Upper lobe of left lung (tissue), 6 donors: Measurements from ENCODE around the gene AGXT. TPM values are rescaled to one million over a fixed set of nuclear protein-coding genes. Genes with fewer than 3 reads are reported as not detected.

Experiments used
- ATAC-seq, 2 donors: fragments of 200-7000 bp; cut with Tn5 transposase; one replicate each; pipeline ENCODE4 v1.9.1; 2022; ENCODE audit warnings: mild to moderate bottlenecking in 2 of 2, moderate library complexity in 2 of 2; ENCODE audit not compliant: low FRiP score in 2 of 2
- DNase-seq, 2 donors: peaks; one replicate each; pipeline ENCODE4 v3.0.0-alpha.2; 2019 to 2020
- H3K27ac ChIP-seq, 4 donors: fragments of 200-600 bp; sonication (generic); one replicate each; pipeline ENCODE4 v1.5.1; 2016 to 2019
- H3K27me3 ChIP-seq, 4 donors: fragments of 200-600 bp; sonication (generic); one replicate each; pipeline ENCODE4 v1.5.1; 2017 to 2019
- H3K36me3 ChIP-seq, 4 donors: fragments of 200-600 bp; sonication (generic); one replicate each; pipeline ENCODE4 v1.5.1; 2016 to 2019
- H3K4me1 ChIP-seq, 4 donors: fragments of 200-600 bp; sonication (generic); one replicate each; pipeline ENCODE4 v1.5.1; 2018 to 2019
- H3K4me3 ChIP-seq, 4 donors: fragments of 200-600 bp; sonication (generic); one replicate each; pipeline ENCODE4 v1.5.1; 2017 to 2019; ENCODE audit warnings: mild to moderate bottlenecking in 2 of 4, moderate library complexity in 1 of 4
- H3K9me3 ChIP-seq, 4 donors: fragments of 200-600 bp; sonication (generic); one replicate each; pipeline ENCODE4 v1.5.1; 2018 to 2019
- EP300 ChIP-seq, 4 donors: sonication (generic); formaldehyde crosslinking; IDR thresholded peaks; one replicate each; pipeline ENCODE4 v1.5.1; 2017; ENCODE audit warnings: antibody characterized with exemption in 4 of 4, control low read depth in 2 of 4
- POLR2A ChIP-seq, 4 donors: fragments of 450-650 bp; IDR thresholded peaks; one replicate each; pipeline ENCODE4 v1.5.1; 2016 to 2017; ENCODE audit warnings: antibody characterized with exemption in 4 of 4, mild to moderate bottlenecking in 2 of 4
- POLR2AphosphoS5 ChIP-seq, 2 donors: sonication (generic); formaldehyde crosslinking; IDR thresholded peaks; one replicate each; pipeline ENCODE4 v1.5.1; 2017; ENCODE audit warnings: antibody characterized with exemption in 2 of 2
- WGBS, 2 donors: methylation state at CpG; one replicate each; pipeline ENCODE4 v1.1.5; 2017 to 2018; 5-methylcytosine and 5-hydroxymethylcytosine counted together
- total RNA-seq, 6 donors: library from RNA; depleted of rRNA in 4 of 6; stranded (reverse); fragments of >200 nt in 4 of 6; gene quantifications; one replicate each; pipeline versions ENCODE4 v1.1.0 to v1.2.1, GENCODE V29; 2016 to 2021
- TF ChIP-seq, protein P1 (sequence below), 6 experiments: fragments of 450-650 bp in 4 of 6; fragments of 200-600 bp in 2 of 6; sonication (generic) in 2 of 6; IDR thresholded peaks; one replicate each; pipeline ENCODE4 v1.5.1; 2016 to 2019; ENCODE audit warnings: antibody characterized with exemption in 6 of 6
- donor health status: DM: no; HTN: no; CAD: no; lungs with moderate emphysema.
- donor health status: DM: no; HTN: yes; CAD: no; lungs with severe emphysema.

AGXT gene
- total RNA-seq, 6 donors from 2014 or later, result 0.30 to 0.46 (median 0.44) TPM; not detected in 3

DNA sequence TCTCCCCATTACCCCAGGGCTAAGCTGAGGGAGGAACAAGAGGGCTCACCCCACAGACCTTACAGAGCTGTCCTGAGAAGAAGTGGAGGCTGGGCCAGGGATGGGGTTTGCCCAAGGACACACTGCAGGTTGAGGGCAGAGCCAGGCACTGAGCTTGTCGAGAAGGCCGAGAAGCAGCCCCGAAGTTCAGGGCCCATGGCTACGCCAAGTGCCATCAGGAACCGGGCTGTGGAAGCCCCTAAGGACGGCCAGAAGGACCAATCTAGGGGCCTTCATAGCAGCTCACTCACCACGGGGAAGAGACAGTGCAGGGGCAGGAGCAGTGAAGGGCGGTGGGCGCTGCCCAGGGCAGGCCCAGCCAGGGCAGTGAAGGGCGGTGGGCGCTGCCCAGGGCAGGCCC, 18.6 kb upstream of the AGXT start:
- H3K27me3 ChIP-seq, result no peaks in the 10 kb centered on the region
- H3K4me3 ChIP-seq, result no peak overlapping the region
- no peak overlapping the region for H3K27ac ChIP-seq
- DNase-seq (peak in 1 of 2 donors; percentile 38), ATAC-seq (peak in 1 of 2 donors; percentile 7)
- H3K4me1 ChIP-seq, result peaks cover 0 to 5% (median 0%) of the 10 kb centered on the region in 4 donors
- no peaks in the 10 kb centered on the region for H3K36me3 ChIP-seq
- WGBS, 2 donors, result 87% methylated on average over 11 of the region's 11 CpGs
- TF ChIP-seq POLR2A (IDR thresholded peaks at IDR 0.05) (no peak), POLR2AphosphoS5 (IDR thresholded peaks at IDR 0.05) (no peak), EP300 (IDR thresholded peaks at IDR 0.05) (no peak)
- TF ChIP-seq, protein P1, sequence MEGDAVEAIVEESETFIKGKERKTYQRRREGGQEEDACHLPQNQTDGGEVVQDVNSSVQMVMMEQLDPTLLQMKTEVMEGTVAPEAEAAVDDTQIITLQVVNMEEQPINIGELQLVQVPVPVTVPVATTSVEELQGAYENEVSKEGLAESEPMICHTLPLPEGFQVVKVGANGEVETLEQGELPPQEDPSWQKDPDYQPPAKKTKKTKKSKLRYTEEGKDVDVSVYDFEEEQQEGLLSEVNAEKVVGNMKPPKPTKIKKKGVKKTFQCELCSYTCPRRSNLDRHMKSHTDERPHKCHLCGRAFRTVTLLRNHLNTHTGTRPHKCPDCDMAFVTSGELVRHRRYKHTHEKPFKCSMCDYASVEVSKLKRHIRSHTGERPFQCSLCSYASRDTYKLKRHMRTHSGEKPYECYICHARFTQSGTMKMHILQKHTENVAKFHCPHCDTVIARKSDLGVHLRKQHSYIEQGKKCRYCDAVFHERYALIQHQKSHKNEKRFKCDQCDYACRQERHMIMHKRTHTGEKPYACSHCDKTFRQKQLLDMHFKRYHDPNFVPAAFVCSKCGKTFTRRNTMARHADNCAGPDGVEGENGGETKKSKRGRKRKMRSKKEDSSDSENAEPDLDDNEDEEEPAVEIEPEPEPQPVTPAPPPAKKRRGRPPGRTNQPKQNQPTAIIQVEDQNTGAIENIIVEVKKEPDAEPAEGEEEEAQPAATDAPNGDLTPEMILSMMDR (IDR thresholded peaks at IDR 0.05), result no peak
- H3K9me3 ChIP-seq, result peaks cover 0 to 9% (median 4%) of the 10 kb centered on the region in 4 donors

DNA sequence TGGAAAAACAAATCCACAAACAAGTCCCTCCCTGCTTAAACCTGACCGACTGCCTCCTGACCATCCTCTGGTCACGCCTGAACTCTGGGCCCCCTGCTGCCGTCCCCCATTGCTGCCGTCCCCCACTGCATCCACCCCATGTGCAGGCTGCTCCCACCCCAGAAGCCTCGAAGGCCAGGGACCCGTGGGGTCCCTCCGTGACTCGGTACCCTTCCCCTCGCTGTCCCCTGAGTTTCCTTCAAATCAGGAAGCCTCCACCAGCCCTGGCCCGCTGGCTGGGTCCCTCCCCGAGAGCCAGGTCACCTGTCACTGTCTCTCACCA, 17.9 kb upstream of the AGXT start:
- no peak for DNase-seq
- H3K4me3 ChIP-seq, result no peak overlapping the region
- no peaks in the 10 kb centered on the region for H3K36me3 ChIP-seq
- H3K27ac ChIP-seq, result no peak overlapping the region
- H3K27me3 ChIP-seq, result no peaks in the 10 kb centered on the region
- peaks cover 0 to 13% (median 4%) of the 10 kb centered on the region in 4 donors for H3K9me3 ChIP-seq
- 71 to 73% methylated on average over 11 of the region's 11 CpGs for WGBS, 2 donors
- TF ChIP-seq POLR2AphosphoS5 (IDR thresholded peaks at IDR 0.05) (no peak), EP300 (IDR thresholded peaks at IDR 0.05) (no peak), POLR2A (IDR thresholded peaks at IDR 0.05) (no peak)
- TF ChIP-seq, protein P1 (IDR thresholded peaks at IDR 0.05), result no peak
- peaks cover 0 to 5% (median 0%) of the 10 kb centered on the region in 4 donors for H3K4me1 ChIP-seq
- ATAC-seq, result no peak

DNA sequence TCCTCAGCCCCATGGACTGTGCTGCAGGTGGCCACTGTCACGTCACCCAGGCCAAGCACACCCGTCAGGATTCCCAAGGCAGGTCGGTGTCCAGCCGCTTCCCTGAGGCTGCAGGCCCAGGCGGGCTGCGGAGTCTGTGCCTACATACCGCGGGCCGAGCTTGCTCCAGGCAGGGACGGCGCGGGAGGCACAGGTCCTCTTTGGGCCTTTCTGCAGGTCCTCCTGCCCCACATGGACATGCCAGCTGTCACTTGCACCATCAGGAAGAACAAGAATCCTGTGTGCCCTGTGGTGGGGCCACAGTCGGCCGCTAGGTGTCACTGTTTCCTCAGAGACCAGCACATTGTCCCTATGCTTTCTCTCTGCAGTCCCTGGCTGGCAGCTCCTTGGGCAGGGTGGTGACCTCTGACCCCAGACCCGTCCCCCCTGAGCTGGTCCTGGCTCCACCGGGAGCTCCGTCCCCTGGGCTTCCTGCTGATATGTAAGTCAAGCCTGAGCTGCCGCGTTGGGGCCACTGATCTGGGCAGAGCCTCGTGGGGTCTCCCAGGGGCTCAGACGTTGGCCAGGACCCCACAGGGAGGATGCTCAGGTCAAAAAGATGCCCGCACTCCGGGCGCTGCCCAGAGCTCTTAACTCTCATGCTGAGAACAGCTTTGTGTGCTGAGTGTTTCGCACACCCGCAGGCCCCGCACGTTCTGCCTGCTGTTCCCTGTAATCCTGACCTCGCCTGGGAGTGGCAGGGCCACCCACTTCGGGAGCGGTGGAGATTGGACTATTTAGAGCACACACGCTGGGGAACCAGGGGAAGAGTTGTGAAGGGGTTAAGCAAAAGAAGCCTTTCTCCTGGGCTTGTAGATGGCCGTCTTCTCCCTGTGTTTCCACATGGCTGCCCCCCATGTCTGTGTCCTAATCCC, 17.3 kb upstream of the AGXT start:
- peaks cover 0 to 13% (median 4%) of the 10 kb centered on the region in 4 donors for H3K9me3 ChIP-seq
- H3K27ac ChIP-seq, result no peak overlapping the region
- DNase-seq (peak; percentile 79 to 81), ATAC-seq (peak; percentile 86 to 91)
- TF ChIP-seq POLR2AphosphoS5 (IDR thresholded peaks at IDR 0.05), result no peak
- TF ChIP-seq, protein P1 (IDR thresholded peaks at IDR 0.05), result peak; percentile 93 to 95 (median 93)
- H3K27me3 ChIP-seq, result no peaks in the 10 kb centered on the region
- 48 to 50% methylated on average over 14 to 27 of the region's 33 CpGs for WGBS, 2 donors
- peaks cover 0 to 5% (median 0%) of the 10 kb centered on the region in 4 donors for H3K4me1 ChIP-seq
- H3K4me3 ChIP-seq, result no peak overlapping the region
- no peaks in the 10 kb centered on the region for H3K36me3 ChIP-seq

DNA sequence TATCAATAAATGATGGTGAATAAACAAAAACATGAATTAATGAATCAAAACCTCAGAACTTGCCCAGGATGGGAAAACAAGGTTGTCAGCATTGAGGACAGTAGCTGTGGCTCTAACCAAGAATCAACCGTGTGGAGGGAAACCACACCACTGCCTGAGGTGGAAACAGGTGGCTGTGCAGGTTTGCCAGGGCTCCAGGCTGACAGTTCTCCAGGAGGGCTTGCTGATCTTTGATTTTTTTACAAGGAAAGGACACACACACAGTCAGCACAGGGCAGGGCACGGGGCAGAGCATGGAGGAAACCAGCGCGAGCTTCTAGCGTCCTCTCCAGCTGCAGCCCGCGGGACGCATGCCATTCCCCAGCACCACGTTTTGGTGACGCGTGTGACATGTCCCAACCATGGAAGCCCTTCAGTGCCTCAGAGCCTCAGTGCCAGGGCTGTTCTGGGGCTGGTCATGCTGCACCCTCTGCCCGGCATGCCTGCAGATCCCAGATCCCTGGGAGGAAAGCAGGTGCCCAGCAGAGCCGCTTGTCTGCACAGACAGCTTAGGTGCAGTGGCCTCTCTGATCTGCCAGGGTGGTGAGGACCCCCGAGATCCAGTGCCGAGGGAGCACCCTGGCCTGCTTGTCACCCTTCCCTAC, 15.8 kb upstream of the AGXT start:
- no peak overlapping the region for H3K27ac ChIP-seq
- H3K27me3 ChIP-seq, result no peaks in the 10 kb centered on the region
- H3K9me3 ChIP-seq, result peaks cover 0 to 13% (median 4%) of the 10 kb centered on the region in 4 donors
- H3K4me1 ChIP-seq, result peaks cover 0 to 5% (median 0%) of the 10 kb centered on the region in 4 donors
- no peaks in the 10 kb centered on the region for H3K36me3 ChIP-seq
- peak in 1 of 2 donors; percentile 58 for DNase-seq
- ATAC-seq, result no peak
- TF ChIP-seq POLR2AphosphoS5 (IDR thresholded peaks at IDR 0.05), result no peak
- no peak for TF ChIP-seq POLR2A (IDR thresholded peaks at IDR 0.05)
- TF ChIP-seq EP300 (IDR thresholded peaks at IDR 0.05), result no peak
- TF ChIP-seq, protein P1 (IDR thresholded peaks at IDR 0.05), result no peak
- H3K4me3 ChIP-seq, result no peak overlapping the region
- WGBS, 2 donors, result 63 to 83% methylated on average over 6 to 14 of the region's 15 CpGs
